Measurements from ENCODE around the gene CRHBP.

The CRHBP gene

GRCh38 chr5:76958991-76959767 lies 6.3 kb downstream of the CRHBP start:
- TF ChIP-seq, protein P1, sequence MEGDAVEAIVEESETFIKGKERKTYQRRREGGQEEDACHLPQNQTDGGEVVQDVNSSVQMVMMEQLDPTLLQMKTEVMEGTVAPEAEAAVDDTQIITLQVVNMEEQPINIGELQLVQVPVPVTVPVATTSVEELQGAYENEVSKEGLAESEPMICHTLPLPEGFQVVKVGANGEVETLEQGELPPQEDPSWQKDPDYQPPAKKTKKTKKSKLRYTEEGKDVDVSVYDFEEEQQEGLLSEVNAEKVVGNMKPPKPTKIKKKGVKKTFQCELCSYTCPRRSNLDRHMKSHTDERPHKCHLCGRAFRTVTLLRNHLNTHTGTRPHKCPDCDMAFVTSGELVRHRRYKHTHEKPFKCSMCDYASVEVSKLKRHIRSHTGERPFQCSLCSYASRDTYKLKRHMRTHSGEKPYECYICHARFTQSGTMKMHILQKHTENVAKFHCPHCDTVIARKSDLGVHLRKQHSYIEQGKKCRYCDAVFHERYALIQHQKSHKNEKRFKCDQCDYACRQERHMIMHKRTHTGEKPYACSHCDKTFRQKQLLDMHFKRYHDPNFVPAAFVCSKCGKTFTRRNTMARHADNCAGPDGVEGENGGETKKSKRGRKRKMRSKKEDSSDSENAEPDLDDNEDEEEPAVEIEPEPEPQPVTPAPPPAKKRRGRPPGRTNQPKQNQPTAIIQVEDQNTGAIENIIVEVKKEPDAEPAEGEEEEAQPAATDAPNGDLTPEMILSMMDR (IDR thresholded peaks at IDR 0.05; ENCODE audit: control insufficient read depth, extremely low read depth, insufficient read depth) = no peak
- DNase-seq (ENCODE audit: low read depth) = no peak
- no peak overlapping the region for H3K4me3 ChIP-seq (ENCODE audit: low read depth, low read length)

- DNase-seq (ENCODE audit: low read depth) = no peak
- no peak overlapping the region for H3K4me3 ChIP-seq (ENCODE audit: low read depth, low read length)
- TF ChIP-seq, protein P1 (IDR thresholded peaks at IDR 0.05; ENCODE audit: control insufficient read depth, extremely low read depth, insufficient read depth) = no peak
These were observed 7.3 kb downstream of the CRHBP start for GRCh38 chr5:76960004-76960625.

DNA sequence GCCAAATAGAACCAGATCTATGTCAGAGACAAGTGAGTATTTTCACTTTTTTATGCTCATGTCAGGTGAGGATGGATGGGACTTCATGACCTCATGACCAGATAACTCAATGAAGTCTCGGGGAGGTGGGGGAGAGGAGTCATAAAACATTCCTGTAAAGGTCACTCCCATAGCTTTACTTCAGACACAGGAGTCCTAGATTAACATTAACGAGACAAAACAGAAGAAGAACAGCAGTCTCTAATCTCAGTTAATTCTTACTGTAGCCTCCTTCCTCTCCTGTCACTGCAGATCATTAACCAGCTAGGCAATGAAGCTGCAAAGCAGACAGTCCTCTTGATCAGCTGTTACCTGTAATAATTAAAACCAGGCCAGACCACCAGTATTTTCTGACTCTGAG lies 11.2 kb downstream of the CRHBP start:
- DNase-seq (ENCODE audit: low read depth) = no peak
- no peak overlapping the region for H3K4me3 ChIP-seq (ENCODE audit: low read depth, low read length)
- TF ChIP-seq, protein P1 (IDR thresholded peaks at IDR 0.05; ENCODE audit: control insufficient read depth, extremely low read depth, insufficient read depth) = no peak

DNA sequence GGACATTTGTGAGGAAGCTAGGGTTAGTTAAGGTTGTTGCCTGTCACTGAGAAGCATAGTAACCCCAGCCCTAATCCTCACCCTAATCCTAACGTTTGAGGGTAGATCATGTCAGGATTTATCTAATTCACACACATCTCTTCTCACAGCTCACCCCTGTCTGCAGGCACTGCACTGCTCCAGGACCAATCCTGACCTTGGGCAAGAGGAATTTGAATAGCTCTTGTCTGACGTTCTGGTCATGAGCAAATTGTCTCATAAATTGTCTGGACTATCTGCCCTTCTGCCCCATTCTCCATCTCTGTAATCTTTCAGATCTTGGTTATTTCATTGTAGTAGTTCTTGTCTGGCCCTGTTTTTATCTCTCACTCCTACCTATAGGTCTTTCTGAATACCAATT lies 18.7 kb downstream of the CRHBP start:
- TF ChIP-seq, protein P1 (IDR thresholded peaks at IDR 0.05; ENCODE audit: control insufficient read depth, extremely low read depth, insufficient read depth) = no peak
- DNase-seq (ENCODE audit: low read depth) = no peak
- H3K4me3 ChIP-seq (ENCODE audit: low read depth, low read length) = no peak overlapping the region

- no peak for DNase-seq (ENCODE audit: low read depth)
- TF ChIP-seq, protein P1 (IDR thresholded peaks at IDR 0.05; ENCODE audit: control insufficient read depth, extremely low read depth, insufficient read depth) = no peak
- H3K4me3 ChIP-seq (ENCODE audit: low read depth, low read length) = no peak overlapping the region
These were observed 19.8 kb downstream of the CRHBP start for GRCh38 chr5:76972689-76973088.

DNA sequence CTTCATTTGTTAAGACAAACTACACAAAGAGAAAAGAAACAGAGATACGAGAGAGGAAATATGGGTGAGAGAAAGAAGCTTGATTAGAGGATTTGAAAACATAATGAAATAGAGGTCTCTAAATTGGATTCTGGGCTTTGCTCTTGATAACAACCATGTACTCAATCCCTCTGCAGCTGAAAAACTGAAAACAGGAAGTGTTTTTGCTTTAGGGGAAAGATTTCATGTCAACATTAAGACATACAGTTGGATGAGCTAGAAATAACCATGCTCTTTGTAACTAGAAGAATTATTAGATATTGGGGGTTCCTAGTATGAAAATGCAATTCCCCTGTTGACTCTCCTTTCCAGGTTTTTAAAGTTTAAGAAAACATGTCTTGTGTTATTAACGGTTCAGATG lies 21.9 kb downstream of the CRHBP start:
- H3K4me3 ChIP-seq (ENCODE audit: low read depth, low read length) = no peak overlapping the region
- no peak for DNase-seq (ENCODE audit: low read depth)
- TF ChIP-seq, protein P1 (IDR thresholded peaks at IDR 0.05; ENCODE audit: control insufficient read depth, extremely low read depth, insufficient read depth) = no peak

All from LNCaP clone FGC (cell line).